Measurements from ENCODE around the gene KLHL10.
"Not testable (repeated sequence)": the region's sequence is repeated elsewhere in the genome, so short reads cannot be mapped to it uniquely, and the experiment has no call there.

The KLHL10 gene

GRCh38 chr17:41863074-41863848, 25.6 kb downstream of the KLHL10 start:
- no peak for DNase-seq

- no peak for DNase-seq
These were observed 26.8 kb downstream of the KLHL10 start for GRCh38 chr17:41864498-41864835.

- peak; percentile 87 for DNase-seq
These were observed 27.4 kb downstream of the KLHL10 start, which contains the start of gene KLHL11 for GRCh38 chr17:41864836-41865595. Gene KLHL11, minus strand, starts transcription at chr17:41865423. Its CDS starts 53 bp downstream, at chr17:41865370.

GRCh38 chr17:41865596-41865893, 27.9 kb downstream of the KLHL10 start:
- DNase-seq, result no peak

GRCh38 chr17:41868568-41868967, 30.9 kb downstream of the KLHL10 start:
- no peak for DNase-seq

GRCh38 chr17:41869426-41869825, 31.8 kb downstream of the KLHL10 start:
- DNase-seq, result no peak

- DNase-seq, result no peak
These were observed 32.5 kb downstream of the KLHL10 start for GRCh38 chr17:41870097-41870496.

GRCh38 chr17:41870627-41871026, 33.0 kb downstream of the KLHL10 start:
- no peak for DNase-seq

- DNase-seq, result no peak
These were observed 34.2 kb downstream of the KLHL10 start for GRCh38 chr17:41871789-41872188.

GRCh38 chr17:41873559-41874292, 36.1 kb downstream of the KLHL10 start:
- no peak for DNase-seq

- DNase-seq, result not testable (repeated sequence)
These were observed 36.7 kb downstream of the KLHL10 start for GRCh38 chr17:41874293-41874670.

- DNase-seq, result no peak
These were observed 42.5 kb downstream of the KLHL10 start for GRCh38 chr17:41880130-41880529.

- no peak for DNase-seq
These were observed 45.1 kb downstream of the KLHL10 start for GRCh38 chr17:41882756-41883155.

- no peak for DNase-seq
These were observed 48.1 kb downstream of the KLHL10 start for GRCh38 chr17:41885733-41886132.

GRCh38 chr17:41888332-41888965, 50.8 kb downstream of the KLHL10 start:
- no peak for DNase-seq

GRCh38 chr17:41891135-41892020, 53.8 kb downstream of the KLHL10 start:
- no peak for DNase-seq

GRCh38 chr17:41892021-41892376, 54.4 kb downstream of the KLHL10 start:
- DNase-seq, result no peak

GRCh38 chr17:41893384-41893783, 55.8 kb downstream of the KLHL10 start:
- DNase-seq, result no peak

- no peak for DNase-seq
These were observed 57.2 kb downstream of the KLHL10 start for GRCh38 chr17:41894791-41895331.

- no peak for DNase-seq
These were observed 58.0 kb downstream of the KLHL10 start for GRCh38 chr17:41895617-41896016.

GRCh38 chr17:41896726-41897125, 59.1 kb downstream of the KLHL10 start:
- DNase-seq, result no peak
